ENCODE data around the gene HDAC11. TPM values are rescaled to one million over a fixed set of nuclear protein-coding genes. Genes with fewer than 3 reads are reported as not detected.

Gene HDAC11
- total RNA-seq, 2 experiments from 2014 or later, result 2.0 to 3.6 TPM

DNA sequence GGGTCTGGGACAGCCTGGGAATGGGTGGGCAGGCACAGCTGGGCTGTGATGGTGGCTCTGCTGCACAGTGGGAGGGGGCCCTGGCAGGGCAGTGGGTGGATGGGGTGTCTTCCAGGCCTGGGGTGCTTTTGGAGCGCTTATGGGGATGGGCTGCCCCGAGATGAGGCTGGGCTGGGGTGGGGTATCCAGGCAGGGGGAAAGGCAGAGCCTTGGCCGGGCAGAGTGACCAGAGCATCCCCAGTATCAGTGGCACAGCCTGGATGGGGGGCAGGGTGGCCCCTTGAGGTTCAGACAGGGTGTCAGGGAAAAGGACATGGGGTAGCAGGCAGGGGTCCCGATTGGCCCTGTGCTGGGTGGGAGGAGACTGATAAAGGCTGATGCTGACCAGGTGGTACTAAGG, 26.6 kb downstream of the HDAC11 start:
- DNase-seq, result no peak
- ChIA-PET CTCF (no interaction called here), POLR2A (no interaction called here)
- Mint-ChIP-seq H3K27ac (no peak overlapping the region), H3K36me3 (ENCODE audit: low read depth) (no peaks in the 10 kb centered on the region), H3K4me1 (no peaks in the 10 kb centered on the region), H3K27me3 (no peaks in the 10 kb centered on the region), H3K4me3 (no peak overlapping the region), H3K9me3 (no peaks in the 10 kb centered on the region)

DNA sequence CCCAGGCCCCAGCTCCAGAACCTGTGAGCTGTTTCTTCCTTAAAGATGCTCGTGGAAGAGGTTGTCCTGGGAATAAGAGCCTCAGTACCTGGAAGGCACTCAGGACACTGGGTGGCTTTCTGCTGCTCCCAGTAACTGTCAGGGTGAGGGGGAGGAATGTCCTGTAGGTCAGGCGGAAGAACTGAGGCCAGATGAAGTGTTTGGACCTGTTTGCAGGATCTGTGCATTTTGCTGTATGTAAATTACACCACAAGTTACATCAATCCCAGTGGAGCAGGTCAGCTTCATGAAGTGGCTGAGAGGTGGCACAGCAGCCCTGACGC, 27.1 kb downstream of the HDAC11 start:
- Mint-ChIP-seq H3K4me3 (no peak overlapping the region), H3K27ac (no peak overlapping the region), H3K27me3 (no peaks in the 10 kb centered on the region), H3K36me3 (ENCODE audit: low read depth) (no peaks in the 10 kb centered on the region), H3K9me3 (no peaks in the 10 kb centered on the region), H3K4me1 (no peaks in the 10 kb centered on the region)
- ChIA-PET POLR2A (no interaction called here), CTCF (no interaction called here)
- no peak for DNase-seq

GRCh38 chr3:13507570-13508339, 27.6 kb downstream of the HDAC11 start:
- H3K36me3 Mint-ChIP-seq (ENCODE audit: low read depth), result no peaks in the 10 kb centered on the region
- no peak overlapping the region for H3K27ac Mint-ChIP-seq
- H3K27me3 Mint-ChIP-seq, result no peaks in the 10 kb centered on the region
- ChIA-PET CTCF (no interaction called here), POLR2A (no interaction called here)
- no peak overlapping the region for H3K4me3 Mint-ChIP-seq
- no peak for DNase-seq
- no peaks in the 10 kb centered on the region for H3K4me1 Mint-ChIP-seq
- no peaks in the 10 kb centered on the region for H3K9me3 Mint-ChIP-seq

- Mint-ChIP-seq H3K36me3 (ENCODE audit: low read depth) (no peaks in the 10 kb centered on the region), H3K4me3 (no peak overlapping the region), H3K9me3 (no peaks in the 10 kb centered on the region), H3K4me1 (no peaks in the 10 kb centered on the region), H3K27me3 (no peaks in the 10 kb centered on the region), H3K27ac (no peak overlapping the region)
- CTCF ChIA-PET, result interaction anchor here (0.7 to 1.0 kb wide), 2 partner anchors 12 to 140 kb away, joined by 3 read pairs; no protein-coding TSS in a partner anchor
- DNase-seq, result no peak
- POLR2A ChIA-PET, result no interaction called here
Measured at GRCh38 chr3:13508496-13508895, 28.4 kb downstream of the HDAC11 start.

GRCh38 chr3:13509059-13509815, 29.1 kb downstream of the HDAC11 start:
- Mint-ChIP-seq H3K36me3 (ENCODE audit: low read depth) (no peaks in the 10 kb centered on the region), H3K4me1 (no peaks in the 10 kb centered on the region), H3K27me3 (no peaks in the 10 kb centered on the region), H3K9me3 (no peaks in the 10 kb centered on the region), H3K4me3 (no peak overlapping the region), H3K27ac (no peak overlapping the region)
- ChIA-PET CTCF (interaction anchor here (0.7 to 1.0 kb wide), 2 partner anchors 13 to 140 kb away, joined by 3 read pairs; no protein-coding TSS in a partner anchor), POLR2A (no interaction called here)
- no peak for DNase-seq

DNA sequence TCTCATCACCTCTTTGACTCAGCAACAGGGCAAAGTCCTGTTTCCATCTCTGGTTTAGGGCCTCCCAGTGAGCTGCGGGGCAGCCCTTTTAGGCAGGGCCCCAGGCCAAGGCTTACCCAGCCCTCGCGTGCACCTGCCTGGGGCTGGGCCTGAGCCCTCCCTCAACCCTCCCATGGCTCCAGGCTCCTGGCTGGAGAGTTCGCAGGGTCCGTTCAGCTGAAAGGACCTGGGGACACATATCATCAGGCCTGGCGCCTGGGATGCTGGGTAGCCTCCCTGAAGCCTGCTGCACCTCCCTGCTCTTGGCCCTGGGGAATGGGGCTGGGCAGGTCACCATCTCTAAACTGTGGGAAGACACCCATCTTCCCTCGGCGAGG, 29.7 kb downstream of the HDAC11 start:
- Mint-ChIP-seq H3K4me1 (no peaks in the 10 kb centered on the region), H3K36me3 (ENCODE audit: low read depth) (no peaks in the 10 kb centered on the region), H3K27me3 (no peaks in the 10 kb centered on the region), H3K9me3 (no peaks in the 10 kb centered on the region), H3K27ac (no peak overlapping the region), H3K4me3 (no peak overlapping the region)
- ChIA-PET CTCF (no interaction called here), POLR2A (no interaction called here)
- no peak for DNase-seq

GRCh38 chr3:13512451-13512850, 32.3 kb downstream of the HDAC11 start:
- Mint-ChIP-seq H3K9me3 (no peaks in the 10 kb centered on the region), H3K27me3 (no peaks in the 10 kb centered on the region), H3K4me1 (no peaks in the 10 kb centered on the region), H3K36me3 (ENCODE audit: low read depth) (no peaks in the 10 kb centered on the region), H3K4me3 (no peak overlapping the region), H3K27ac (no peak overlapping the region)
- CTCF ChIA-PET, result no interaction called here
- POLR2A ChIA-PET, result no interaction called here
- no peak for DNase-seq

DNA sequence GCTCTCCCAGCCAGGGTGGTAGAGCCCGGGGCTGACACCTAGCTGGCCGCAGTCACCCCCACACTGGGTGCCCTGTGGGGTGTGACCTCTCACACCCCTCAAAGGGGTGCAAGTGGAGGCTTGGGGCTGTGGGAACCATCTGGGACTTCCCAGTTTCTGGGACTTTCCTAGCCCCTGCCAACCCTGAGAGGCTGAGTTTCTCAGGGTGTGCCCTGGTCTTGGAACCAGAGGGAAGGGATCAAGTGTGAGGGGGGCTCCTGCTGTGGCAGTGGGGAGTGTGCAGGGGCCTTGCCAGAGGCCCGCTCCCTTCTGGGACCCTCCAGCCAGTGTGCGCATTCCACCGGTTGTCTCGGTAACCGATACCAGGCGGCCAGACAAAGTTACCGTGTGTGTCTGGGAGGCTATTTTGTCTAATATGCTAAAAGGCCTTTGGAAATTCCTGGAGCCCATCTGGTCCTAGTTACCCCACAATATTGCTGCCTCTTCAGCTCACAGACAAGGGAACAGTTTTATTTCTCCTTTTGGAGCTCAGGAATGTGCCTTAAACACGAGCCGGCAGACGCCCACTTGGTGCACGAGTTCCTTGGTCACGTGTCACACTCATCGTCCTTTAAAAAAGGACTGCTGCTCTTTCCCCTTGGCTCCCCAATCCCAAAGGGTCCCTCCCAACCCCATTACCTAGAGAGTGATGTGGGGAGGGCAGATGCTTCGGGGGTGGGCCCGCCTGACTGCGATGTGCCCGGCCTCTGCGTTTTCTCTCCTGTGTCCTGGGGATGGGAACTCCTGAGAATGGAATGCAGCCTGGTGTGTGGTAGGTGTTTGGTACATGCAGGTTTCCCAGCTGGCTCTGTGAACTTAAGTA, 33.2 kb downstream of the HDAC11 start:
- H3K27ac Mint-ChIP-seq, result no peak overlapping the region
- POLR2A ChIA-PET, result no interaction called here
- no peak overlapping the region for H3K4me3 Mint-ChIP-seq
- CTCF ChIA-PET, result interaction anchor here (1.3 kb wide), 1 partner anchor 17 kb away, joined by 3 read pairs; no protein-coding TSS in a partner anchor
- DNase-seq, result no peak
- no peaks in the 10 kb centered on the region for H3K9me3 Mint-ChIP-seq
- no peaks in the 10 kb centered on the region for H3K36me3 Mint-ChIP-seq (ENCODE audit: low read depth)
- no peaks in the 10 kb centered on the region for H3K27me3 Mint-ChIP-seq
- H3K4me1 Mint-ChIP-seq, result no peaks in the 10 kb centered on the region

DNA sequence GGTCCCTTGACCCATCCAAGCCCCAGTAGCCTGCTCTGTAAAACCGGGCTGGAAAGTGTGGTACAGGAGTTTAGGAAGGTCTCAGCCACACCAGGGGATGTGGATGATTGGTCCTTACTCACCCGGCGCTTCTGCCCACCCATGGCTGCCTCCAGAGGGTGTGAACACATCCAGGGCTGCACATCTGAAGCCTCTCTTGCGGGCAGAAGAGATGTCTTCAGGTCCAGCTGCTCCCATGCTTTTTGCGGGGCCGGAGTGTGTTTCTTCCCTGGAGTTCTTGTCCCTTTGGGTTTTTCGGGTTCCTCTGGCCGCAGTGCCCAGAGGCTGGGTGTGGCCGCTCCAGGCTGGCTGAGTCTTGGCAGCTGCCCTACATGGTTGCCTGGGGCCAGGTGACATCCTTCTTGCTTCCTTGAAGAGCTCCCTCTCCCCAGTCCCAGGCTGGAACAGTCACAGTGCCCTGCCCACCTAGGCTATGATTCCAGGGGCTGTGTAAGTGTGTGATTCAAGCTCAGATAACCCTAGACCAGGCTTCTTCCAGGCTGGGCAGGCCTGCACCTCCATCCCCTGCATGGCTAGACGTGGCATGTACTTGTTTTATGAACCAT, 33.9 kb downstream of the HDAC11 start:
- Mint-ChIP-seq H3K27me3 (no peaks in the 10 kb centered on the region), H3K9me3 (no peaks in the 10 kb centered on the region), H3K4me3 (no peak overlapping the region), H3K27ac (no peak overlapping the region), H3K4me1 (no peaks in the 10 kb centered on the region), H3K36me3 (ENCODE audit: low read depth) (no peaks in the 10 kb centered on the region)
- ChIA-PET POLR2A (no interaction called here), CTCF (interaction anchor here (1.0 to 1.3 kb wide), 3 partner anchors 14 to 23 kb away, joined by 3 read pairs; no protein-coding TSS in a partner anchor)
- no peak for DNase-seq

- no peaks in the 10 kb centered on the region for H3K4me1 Mint-ChIP-seq
- no peaks in the 10 kb centered on the region for H3K36me3 Mint-ChIP-seq (ENCODE audit: low read depth)
- H3K27ac Mint-ChIP-seq, result no peak overlapping the region
- ChIA-PET CTCF (interaction anchor here (1.0 to 1.3 kb wide), 3 partner anchors 15 to 22 kb away, joined by 3 read pairs; no protein-coding TSS in a partner anchor), POLR2A (no interaction called here)
- H3K4me3 Mint-ChIP-seq, result no peak overlapping the region
- no peak for DNase-seq
- no peaks in the 10 kb centered on the region for H3K9me3 Mint-ChIP-seq
- no peaks in the 10 kb centered on the region for H3K27me3 Mint-ChIP-seq
Measured at GRCh38 chr3:13514639-13515435, 34.7 kb downstream of the HDAC11 start.

GRCh38 chr3:13515786-13516759, 36.0 kb downstream of the HDAC11 start:
- no peak for DNase-seq
- no peaks in the 10 kb centered on the region for H3K9me3 Mint-ChIP-seq
- CTCF ChIA-PET, result no interaction called here
- POLR2A ChIA-PET, result no interaction called here
- H3K27ac Mint-ChIP-seq, result no peak overlapping the region
- no peak overlapping the region for H3K4me3 Mint-ChIP-seq
- no peaks in the 10 kb centered on the region for H3K27me3 Mint-ChIP-seq
- no peaks in the 10 kb centered on the region for H3K36me3 Mint-ChIP-seq (ENCODE audit: low read depth)
- no peaks in the 10 kb centered on the region for H3K4me1 Mint-ChIP-seq

- Mint-ChIP-seq H3K9me3 (peaks cover 1% of the 10 kb centered on the region), H3K27me3 (no peaks in the 10 kb centered on the region), H3K4me3 (no peak overlapping the region), H3K27ac (no peak overlapping the region), H3K4me1 (no peaks in the 10 kb centered on the region), H3K36me3 (ENCODE audit: low read depth) (no peaks in the 10 kb centered on the region)
- POLR2A ChIA-PET, result no interaction called here
- no peak for DNase-seq
- CTCF ChIA-PET, result no interaction called here
Measured at GRCh38 chr3:13516760-13517135, 36.6 kb downstream of the HDAC11 start.
